ENCODE data around the gene LRG1.

DNA sequence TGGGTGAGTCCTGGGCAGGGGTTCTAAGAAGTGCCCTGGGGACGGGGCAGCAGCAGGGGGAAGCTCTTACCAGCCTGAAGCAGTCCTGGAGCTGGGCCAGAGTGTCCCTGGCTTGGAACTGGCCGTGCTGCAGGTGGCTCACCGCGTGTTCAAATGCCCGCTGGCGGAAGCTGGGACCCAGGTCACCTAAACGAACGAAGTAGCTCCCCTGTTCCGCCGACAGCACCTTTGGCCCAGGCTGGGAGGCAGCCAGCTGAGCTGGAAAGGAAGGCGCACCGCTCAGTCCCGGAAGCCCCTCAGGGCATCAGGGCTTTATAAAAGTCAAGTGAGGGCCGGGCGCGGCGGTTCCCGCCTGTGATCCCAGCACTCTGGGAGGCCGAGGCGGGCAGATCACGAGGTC, 31.1 kb downstream of the LRG1 start:
- TF ChIP-seq CTCF (conservative IDR thresholded peaks at IDR 0.05; ENCODE audit: low read depth, low read length) (no peak), EZH2phosphoT487 (IDR thresholded peaks at IDR 0.05; ENCODE audit: borderline replicate concordance, low read length) (no peak), EZH2 (IDR thresholded peaks at IDR 0.05; ENCODE audit: low read length, unreplicated experiment) (no peak)
